ENCODE results near the gene GRID1. TPM values are rescaled to one million over a fixed set of nuclear protein-coding genes. Genes with fewer than 3 reads are reported as not detected.

Gene GRID1
- total and polyA plus RNA-seq, 2 donors = 2.4 to 3.9 TPM

DNA sequence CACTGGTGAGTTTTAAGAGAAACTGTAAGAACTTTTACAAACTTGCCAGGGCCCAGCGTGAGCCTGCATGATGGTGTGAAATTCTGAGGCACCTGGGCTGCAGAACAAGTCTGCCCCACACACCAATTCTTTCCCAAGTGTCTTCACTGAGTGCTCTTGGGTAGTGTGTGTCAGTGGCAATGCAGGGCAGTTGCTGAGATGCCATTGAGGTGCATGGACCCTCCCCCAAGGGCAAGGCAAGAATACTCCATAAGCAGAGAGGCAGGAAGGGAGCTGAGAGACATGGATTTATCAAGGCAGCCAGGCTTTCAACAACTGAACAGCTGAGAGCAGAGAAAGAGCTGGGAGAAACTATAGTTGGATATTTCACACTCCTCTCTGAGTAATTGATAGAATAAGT, 801.2 kb downstream of the GRID1 start:
- Histone ChIP-seq H3K4me3 (ENCODE audit: low read depth, low read length) (no peak overlapping the region), H3K36me3 (ENCODE audit: insufficient read depth) (no peaks in the 10 kb centered on the region), H3K27ac (ENCODE audit: low read depth) (no peak overlapping the region), H3K4me1 (ENCODE audit: insufficient read depth) (no peaks in the 10 kb centered on the region)
- no peak for DNase-seq (ENCODE audit: extremely low spot score)
- WGBS = 43% methylated on average over 1 of the region's 1 CpG

GRCh38 chr10:85558533-85558932, 808.1 kb downstream of the GRID1 start:
- no peak for DNase-seq (ENCODE audit: extremely low spot score)
- WGBS = 76% methylated on average over 6 of the region's 6 CpGs
- Histone ChIP-seq H3K4me1 (ENCODE audit: insufficient read depth) (no peaks in the 10 kb centered on the region), H3K4me3 (ENCODE audit: low read depth, low read length) (no peak overlapping the region), H3K36me3 (ENCODE audit: insufficient read depth) (no peaks in the 10 kb centered on the region), H3K27ac (ENCODE audit: low read depth) (no peak overlapping the region)

GRCh38 chr10:85557706-85558105, 808.9 kb downstream of the GRID1 start:
- no peaks in the 10 kb centered on the region for H3K36me3 ChIP-seq (ENCODE audit: insufficient read depth)
- DNase-seq (ENCODE audit: extremely low spot score) = no peak
- no peak overlapping the region for H3K4me3 ChIP-seq (ENCODE audit: low read depth, low read length)
- no peak overlapping the region for H3K27ac ChIP-seq (ENCODE audit: low read depth)
- H3K4me1 ChIP-seq (ENCODE audit: insufficient read depth) = no peaks in the 10 kb centered on the region
- 96% methylated on average over 2 of the region's 2 CpGs for WGBS

DNA sequence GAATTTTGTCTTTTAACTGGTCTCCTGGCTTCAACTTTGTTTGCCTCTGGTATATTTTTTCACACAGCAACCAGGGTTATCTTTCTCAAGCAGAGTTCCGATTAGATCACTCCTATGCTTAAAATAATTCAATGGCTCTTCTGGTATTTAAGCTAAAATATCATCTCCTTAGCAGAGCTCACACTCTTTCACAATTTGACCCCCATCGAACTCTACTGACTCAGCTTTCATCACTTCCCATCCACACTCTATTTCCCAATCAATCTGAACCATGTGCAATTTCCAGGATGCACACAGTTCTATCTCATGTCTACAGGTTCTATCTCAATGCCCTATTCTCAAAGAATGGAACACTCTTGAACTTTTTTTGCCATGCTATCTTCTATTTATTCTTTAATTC, 809.5 kb downstream of the GRID1 start:
- Histone ChIP-seq H3K4me3 (ENCODE audit: low read depth, low read length) (no peak overlapping the region), H3K4me1 (ENCODE audit: insufficient read depth) (no peaks in the 10 kb centered on the region), H3K27ac (ENCODE audit: low read depth) (no peak overlapping the region), H3K36me3 (ENCODE audit: insufficient read depth) (no peaks in the 10 kb centered on the region)
- WGBS = 80% methylated on average over 2 of the region's 2 CpGs
- no peak for DNase-seq (ENCODE audit: extremely low spot score)

Small RNA genes lying within 50 kb of the gene (small RNA-seq; reads per million reads assigned to genes)
- gene MIR346 (0.65 reads per million, percentile 60 among the genes with 10 or more reads in this experiment), gene RF02271 (not detected), gene RN7SKP238 (not detected), gene RNA5SP322 (not detected)

Other genes with a start within 250 kb of the GRID1 start
- 66.7 TPM for gene WAPL, start 155.0 kb upstream of the GRID1 start, total RNA-seq
- 16.1 TPM for gene WAPL, start 155.0 kb upstream of the GRID1 start, polyA plus RNA-seq

Data from urinary bladder (tissue), 4 donors.